ENCODE data around the gene REST.
A peak's percentile ranks its signal among the peaks of the same experiment; 100 is the strongest.
"Not testable (repeated sequence)": the region's sequence is repeated elsewhere in the genome, so short reads cannot be mapped to it uniquely, and the experiment has no call there.

REST gene

DNA sequence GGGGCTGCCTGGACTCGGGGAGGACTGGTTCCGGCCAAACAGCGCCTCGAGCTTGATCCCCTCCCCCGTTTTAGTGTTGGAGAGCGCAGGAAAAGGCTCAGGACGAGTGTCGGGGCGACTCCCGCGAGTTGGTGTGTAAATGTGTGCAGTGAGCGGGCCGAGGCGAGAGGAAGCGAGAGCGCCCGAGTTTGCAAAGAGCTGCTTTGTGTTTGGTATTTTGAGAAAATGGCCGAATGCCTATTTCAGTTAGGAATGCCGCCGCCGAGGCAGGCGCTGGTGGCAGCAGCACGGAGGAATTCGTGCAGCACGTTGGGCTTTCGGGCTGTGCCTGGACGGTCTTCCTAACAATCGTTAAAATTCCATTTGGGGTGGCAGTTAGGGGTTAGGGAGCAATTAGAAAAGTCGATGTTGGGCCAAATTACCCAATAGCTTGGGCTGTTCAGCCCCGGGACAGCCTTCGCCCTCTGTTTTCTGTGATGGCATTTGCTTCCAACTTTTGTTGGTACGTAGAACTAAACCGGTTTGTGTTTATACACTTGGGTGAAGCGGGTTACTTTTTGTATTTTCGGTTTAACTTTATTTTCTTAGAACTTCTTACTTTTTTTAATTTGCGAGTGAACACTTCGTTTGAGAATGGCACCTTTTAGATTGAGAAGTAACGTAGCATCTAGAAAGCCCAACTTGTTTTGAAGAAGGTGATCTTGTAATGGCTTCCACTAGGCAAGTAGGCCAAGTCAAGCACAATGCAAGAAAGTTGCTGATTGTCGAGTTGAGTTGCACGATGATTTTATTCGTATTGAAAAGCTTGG lies 1.6 kb downstream of the REST start:
- DNase-seq, result peak in 2 of 3 donors; percentile 67

DNA sequence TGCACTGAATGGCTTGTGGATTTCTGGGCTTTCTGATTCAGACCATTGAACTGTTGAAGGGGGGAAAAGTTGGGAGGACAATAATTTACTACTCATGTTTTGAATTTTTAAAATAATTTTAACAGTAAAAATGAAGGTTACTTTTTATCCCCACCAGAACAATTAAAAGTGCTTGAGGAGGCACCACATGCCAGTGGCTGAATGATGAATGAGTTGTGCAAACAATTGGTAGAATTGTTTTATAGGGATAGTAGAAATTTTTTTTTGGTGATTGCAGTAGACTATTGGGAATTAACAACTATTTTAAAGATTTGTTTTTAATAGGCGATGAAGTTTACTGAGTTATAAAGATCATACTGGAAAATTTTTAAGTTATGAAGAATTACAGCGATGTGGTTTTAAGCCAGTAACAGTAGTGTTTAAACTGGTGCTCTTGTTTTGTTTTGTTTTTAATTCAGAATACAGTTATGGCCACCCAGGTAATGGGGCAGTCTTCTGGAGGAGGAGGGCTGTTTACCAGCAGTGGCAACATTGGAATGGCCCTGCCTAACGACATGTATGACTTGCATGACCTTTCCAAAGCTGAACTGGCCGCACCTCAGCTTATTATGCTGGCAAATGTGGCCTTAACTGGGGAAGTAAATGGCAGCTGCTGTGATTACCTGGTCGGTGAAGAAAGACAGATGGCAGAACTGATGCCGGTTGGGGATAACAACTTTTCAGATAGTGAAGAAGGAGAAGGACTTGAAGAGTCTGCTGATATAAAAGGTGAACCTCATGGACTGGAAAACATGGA lies 2.7 kb downstream of the REST start:
- peak in 2 of 3 donors; percentile 4 to 9 for DNase-seq

DNA sequence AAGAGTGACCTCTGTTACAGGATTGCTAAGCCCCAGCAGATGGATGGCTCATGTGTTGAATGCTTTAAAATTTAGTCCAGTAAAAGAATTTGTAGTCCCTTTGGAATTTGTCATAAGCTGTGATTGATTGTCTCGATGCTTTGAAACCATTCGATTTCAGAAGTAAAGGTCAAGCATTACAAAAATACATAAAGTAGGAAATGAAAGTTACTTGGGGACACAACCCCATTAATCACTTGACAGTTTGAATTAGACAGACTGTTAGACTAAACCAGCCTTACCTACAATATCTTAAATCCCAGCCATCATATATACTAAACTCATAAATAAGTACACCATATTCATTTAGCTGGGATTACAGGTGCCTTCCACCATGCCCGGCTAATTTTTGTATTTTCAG lies 6.6 kb downstream of the REST start:
- DNase-seq, result no peak

DNA sequence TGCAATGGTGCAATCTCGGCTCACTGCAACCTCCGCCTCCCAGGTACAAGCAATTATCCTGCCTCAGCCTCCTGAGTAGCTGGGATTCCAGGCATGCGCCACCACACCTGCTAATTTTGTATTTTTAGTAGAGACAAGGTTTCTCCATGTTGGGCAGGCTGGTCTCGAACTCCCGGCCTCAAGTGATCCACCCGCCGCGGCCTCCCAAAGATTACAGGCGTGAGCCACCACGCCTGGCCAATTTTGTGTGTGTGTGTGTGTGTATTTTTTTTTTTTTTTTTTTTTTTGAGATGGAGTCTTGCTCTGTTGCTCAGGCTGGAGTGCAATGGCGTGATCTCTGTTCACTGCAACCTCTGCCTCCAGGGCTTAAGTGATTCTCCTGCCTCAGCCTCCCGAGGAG lies 7.3 kb downstream of the REST start:
- DNase-seq, result not testable (repeated sequence)

DNA sequence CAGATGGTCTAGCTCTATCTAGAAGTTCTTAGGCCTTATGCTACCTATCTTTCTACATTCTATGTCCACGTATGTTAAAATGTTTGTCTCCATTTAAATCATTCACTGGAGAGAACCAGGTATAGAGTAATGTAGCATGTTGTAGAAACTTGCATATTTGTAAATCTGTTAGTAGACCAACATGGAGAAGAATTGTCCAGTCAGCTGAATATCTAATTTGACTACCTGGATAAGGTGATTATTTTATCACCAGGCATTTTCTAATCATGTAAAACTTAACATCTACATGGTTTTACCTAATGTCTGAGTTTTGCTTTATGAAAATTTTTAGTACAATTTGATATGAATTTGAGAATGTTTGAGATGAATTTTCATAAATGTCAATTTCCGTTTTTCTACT lies 19.5 kb downstream of the REST start:
- no peak for DNase-seq

DNA sequence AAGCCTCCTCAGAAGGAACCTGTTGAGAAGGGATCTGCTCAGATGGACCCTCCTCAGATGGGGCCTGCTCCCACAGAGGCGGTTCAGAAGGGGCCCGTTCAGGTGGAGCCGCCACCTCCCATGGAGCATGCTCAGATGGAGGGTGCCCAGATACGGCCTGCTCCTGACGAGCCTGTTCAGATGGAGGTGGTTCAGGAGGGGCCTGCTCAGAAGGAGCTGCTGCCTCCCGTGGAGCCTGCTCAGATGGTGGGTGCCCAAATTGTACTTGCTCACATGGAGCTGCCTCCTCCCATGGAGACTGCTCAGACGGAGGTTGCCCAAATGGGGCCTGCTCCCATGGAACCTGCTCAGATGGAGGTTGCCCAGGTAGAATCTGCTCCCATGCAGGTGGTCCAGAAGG lies 22.9 kb downstream of the REST start:
- DNase-seq, result no peak

DNA sequence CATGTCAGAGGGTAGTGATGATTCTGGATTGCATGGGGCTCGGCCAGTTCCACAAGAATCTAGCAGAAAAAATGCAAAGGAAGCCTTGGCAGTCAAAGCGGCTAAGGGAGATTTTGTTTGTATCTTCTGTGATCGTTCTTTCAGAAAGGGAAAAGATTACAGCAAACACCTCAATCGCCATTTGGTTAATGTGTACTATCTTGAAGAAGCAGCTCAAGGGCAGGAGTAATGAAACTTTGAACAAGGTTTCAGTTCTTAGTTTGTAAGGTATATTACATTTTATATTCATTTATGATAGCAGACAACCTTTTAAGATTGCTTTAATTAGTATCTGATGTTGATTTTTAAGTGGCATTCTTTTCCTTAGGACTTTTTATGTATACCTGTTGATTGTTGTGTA lies 24.2 kb downstream of the REST start:
- no peak for DNase-seq

DNA sequence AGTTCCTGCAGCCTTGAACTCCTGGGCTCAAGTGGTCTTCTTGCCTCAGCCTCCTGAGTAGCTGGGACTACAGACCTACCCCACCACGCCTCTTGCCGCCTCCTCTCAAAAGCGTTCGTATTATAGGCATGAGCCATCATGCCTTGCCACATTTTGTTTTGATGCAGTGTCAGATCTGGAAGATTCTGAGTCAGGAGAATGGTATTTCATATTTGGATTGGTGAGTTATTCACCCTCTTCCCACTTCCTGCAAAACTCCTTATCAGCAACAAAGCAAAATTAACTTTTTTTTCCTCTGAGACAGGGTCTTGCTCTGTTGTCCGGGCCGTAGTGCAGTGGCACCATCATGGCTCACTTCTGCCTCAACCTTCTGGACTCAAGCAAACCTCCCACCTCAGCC lies 29.6 kb downstream of the REST start:
- DNase-seq, result no peak

DNA sequence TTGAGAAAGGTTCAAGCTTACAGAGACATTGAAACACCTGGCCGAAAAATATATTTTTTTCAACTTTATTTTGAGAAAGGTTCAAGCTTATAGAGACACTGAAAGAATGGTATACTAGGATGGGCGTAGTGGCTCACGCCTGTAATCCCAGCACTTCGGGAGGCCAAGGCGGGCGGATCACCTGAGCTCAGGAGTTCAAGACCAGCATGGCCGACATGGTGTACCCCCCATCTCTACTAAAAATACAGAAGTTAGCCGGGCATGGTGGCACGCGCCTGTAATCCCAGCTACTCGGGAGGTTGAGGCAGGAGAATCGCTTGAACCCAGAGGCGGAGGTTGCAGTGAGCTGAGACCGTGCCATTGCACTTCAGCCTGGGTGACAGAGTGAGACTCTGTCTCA lies 32.1 kb downstream of the REST start:
- not testable (repeated sequence) for DNase-seq

DNA sequence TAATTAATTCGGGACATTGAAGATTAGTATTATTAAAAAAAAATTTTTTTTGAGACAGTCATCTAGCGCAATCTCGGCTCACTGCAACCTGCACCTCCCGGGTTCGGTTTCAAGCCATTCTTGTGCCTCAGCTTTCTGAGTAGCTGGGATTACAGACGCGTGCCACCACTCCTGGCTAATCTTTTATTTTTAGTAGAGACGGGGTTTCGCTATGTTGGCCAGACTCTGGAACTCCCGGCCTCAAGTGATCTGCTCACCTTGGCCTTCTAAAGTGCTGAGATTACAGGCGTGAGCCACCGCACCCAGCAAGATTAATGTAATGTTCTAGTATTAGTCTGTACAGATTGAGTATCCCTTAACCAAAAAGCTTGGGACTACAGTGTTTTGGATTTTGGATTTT lies 32.7 kb downstream of the REST start:
- no peak for DNase-seq

DNA sequence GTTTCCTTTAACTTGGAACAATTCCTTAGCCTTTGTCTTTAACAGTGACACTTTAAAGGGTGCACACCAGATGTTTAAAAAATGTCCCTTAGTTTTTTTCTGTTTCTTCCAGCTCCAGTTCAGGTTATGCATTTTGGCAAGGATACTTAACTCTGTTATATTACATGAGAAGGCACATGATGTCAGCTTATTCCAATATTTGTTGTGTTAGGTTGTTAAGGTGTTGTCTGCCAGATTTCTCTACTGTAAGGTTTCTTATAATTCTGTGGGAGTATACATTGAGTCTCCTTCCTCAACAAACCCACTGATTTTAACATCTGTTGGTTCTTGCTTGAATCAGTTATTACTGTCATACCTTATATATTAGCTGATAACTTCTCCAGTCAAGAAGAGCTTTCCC lies 33.3 kb downstream of the REST start:
- no peak for DNase-seq

DNA sequence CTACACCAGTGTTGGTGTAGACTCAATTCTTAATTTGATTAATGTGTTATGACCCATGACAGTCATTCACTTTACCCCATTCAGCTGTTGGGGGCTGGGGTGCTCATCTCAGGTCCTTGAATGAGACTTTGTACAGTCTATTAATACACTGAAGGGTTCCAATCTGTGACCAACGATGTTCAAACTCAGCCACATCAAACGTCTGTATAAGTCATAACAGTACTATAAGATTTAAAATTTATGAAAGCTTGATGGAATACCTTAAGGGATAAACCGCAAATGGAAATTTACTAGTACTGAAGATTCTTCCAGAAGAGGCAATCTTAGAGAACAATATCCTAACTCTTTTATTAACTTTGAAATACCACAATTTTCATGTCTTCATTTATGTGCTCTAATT lies 33.7 kb downstream of the REST start:
- DNase-seq, result no peak

DNA sequence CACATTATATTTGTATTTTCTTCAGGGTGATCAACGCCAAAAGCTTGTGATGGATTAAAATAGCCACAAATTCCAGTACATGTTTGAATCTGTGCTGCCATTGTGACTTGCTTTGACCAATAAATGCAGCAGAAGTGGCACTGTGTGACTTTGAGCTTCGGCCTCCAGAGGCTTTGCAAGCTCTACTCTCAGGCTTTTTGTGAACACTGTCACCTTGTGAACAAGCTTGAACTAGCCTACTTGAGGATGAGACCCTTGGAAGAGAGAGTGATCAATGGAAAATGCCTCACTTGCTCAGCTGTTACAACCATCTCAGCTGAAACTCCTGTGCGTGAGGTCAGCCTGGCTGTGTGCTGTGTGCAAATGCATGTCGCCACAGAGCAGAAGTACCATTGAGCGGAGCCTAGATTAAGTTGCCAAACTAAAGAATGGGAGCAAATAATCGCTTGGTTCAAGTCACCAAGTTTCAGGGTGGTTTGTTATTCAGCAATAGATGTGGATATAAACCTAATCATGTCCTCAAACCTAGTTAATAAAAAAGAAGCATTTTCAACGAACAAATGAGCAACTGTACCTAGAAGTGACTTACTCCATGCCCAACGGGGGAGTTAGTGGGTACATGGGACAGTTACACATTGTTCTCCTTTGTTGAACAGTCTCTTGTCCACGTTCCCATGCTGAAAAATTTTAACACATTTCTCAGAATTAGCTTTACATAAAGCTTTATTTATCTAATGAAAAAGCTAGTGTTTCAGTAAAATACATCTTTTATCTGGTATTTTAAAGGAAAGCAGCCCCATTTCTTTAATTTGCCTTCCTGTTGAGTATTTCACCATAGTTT lies 46.2 kb downstream of the REST start:
- DNase-seq, result no peak

DNA sequence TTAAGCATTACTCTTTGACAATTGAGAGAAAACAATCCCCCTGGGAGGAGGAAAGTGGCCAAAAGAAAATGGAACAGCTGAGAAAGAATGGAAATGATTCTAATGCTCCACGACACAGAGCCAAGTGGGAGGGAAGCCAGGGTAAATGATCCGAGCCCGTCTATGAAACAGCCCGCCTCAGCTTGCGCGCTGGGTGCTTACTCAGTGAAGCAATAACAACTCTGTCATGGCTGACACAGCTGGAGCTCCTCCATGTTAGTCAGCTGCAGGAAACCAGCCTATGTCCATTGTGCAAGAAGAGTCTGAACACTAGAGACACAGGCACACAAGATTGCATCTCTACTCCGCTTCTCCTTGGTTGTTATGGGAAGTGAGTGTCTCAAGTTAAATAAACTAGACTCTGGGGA lies 50.4 kb downstream of the REST start:
- peak; percentile 87 to 93 (median 89) for DNase-seq

DNA sequence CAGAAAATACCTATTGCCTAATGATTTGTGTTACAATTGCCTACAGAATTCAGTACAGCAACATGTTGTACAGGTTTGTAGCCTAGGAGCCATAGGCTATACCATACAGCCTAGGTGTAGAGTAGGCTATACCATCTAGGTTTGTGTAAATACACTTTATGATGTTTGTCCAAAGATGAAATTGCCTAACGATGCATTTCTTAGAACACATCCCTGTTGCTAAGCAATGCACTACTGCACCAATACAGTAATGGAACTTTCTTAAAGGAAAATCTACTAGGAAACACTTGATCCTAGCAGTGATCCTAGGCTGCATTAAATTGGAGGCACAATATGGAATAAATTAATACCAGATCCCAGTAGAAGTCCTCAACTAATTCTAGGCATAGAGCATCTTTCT lies 51.4 kb downstream of the REST start:
- no peak for DNase-seq

DNA sequence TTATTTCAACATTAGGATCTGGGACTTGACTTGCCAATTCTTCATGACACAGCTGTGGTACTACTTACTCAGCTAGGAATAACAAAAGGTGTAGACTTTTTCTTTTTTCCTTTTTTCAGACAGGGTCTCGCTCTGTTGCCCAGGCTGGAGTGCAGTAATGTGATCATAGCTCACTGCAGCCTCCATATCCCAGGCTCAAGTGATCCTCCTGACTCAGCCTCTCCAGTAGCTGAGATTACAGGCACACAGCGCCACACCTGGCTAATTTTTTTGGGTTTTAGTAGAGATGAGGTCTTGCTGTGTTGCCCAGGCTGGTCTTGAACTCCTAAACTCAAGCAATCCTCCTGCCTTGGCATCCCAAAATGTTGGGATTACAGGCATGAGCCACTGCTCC lies 53.4 kb downstream of the REST start:
- DNase-seq, result no peak

DNA sequence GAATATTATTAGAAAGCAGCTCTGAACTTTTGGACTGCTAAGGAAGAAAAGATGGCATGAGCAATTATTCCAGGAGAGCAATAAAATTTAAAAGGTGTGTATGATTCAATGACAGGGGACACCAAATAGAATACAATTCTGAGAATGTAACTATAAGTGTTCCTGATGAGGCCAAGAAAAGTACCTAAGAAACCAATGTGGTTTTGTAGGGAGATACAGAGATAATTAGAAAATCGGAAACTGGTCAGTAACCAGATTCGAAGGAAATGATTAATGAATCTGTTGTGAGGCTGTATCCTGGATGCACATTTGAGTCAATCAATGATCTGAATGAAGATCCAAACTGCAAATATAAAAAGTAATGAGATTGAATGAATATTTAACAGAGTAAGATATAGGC lies 63.7 kb downstream of the REST start:
- no peak for DNase-seq

DNA sequence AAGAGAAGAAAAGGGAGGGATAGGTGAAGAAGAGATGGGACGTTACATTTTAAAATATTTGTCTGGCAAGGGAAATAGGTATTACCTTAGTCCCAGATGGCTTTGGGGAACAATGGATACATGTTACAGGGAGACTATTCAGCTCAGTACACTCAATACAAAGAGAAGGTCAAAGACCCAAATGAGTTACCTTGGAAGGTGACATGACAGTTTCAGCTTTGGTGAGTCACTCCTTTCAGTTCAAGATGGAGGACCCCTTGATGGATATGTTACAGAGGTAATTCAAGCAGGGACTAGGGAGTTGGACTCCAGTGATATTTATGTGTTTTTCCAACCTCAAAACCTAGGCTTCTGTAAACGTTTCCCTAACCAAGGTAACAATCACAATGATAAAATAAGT lies 64.7 kb downstream of the REST start:
- DNase-seq, result no peak

DNA sequence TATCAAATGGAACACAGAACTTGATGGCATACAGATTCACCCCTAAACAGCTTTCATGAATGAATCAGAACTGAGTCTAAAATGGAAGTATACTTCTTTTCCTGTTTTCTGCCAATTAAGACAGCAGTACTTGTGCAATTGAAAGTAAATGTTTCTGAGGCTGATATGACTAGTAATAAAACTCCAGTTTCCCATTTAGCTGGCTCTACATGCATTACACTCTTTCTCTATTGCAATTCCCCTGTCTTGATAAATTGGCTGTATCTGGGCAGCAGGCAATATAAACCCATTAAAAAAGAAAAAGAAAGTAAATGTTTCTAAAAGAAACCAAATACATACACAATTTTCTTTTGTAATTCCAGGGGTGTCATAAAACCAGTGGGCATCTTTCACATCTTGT lies 65.1 kb downstream of the REST start:
- DNase-seq, result peak in 1 of 3 donors; percentile 19

DNA sequence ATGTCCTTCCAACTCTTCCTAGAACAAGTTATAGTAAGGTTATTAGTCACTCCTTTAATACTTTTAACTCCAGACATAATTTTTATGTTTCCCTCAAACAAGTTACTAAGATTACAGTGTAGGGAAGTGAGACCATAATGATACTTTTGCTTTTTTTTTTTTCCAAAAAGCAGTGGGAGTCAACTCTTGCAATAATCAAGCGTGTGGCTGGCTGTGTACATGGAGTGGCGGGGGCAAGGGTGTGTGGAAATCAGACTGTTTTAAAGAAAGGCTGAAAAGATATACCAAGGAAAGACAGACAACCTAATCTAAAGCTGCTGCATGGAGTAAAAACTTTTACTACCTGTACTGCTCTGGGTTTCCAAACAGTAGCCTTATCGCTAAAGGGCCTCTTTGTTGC lies 65.6 kb downstream of the REST start:
- DNase-seq, result peak; percentile 28 to 36 (median 33)

DNA sequence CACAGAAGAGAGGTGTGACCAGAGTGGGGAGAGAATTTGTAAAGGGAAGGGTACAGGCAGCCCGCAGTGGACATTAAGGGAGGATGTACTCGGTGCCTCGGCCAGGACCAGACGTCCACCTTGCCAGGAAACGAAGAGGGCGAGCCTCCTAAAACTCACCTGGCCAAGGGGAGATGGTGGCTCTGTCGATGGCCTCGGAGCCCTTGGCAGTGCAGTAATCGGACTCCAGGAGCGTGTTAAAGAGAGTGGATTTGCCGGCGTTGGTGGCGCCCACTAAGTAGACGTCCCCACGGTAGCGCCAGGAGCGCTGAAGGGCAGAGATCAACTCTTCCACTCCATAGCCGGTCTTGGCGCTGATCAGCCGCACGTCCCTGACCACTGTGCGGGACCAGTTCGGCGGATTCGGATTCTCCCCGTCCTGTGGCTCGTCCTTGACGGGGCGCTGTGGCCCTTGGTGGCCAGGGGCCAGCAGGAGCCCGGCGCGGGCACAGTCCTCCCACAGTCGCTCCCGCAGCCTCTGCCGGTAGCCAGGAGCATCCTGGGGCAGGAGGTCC lies 68.7 kb downstream of the REST start:
- peak; percentile 15 to 31 (median 30) for DNase-seq

DNA sequence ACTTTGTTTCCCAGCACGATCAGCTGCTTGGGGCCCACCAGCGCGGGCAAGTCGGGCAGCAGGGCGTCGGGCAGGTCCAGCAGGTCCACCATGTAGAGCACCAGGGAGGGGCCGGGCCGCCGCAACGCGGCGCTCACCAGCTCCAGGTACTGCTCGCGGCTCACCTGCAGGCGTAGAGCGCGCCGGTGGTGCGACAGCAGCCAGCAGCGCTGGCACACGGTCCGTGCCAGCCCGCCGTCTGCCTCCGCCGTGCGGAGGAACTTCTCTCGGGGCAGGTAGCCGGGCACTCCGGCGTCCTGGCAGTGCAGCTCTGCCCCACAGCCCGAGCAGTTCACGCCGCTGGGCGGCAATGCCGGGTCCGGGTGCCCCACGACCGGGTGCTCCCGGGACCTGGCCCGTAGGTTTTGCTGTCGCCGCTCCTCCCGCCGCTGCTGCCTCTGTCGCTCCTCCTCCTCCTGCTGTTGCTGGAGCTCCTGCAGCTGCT lies 69.2 kb downstream of the REST start:
- peak in 2 of 3 donors; percentile 45 to 66 for DNase-seq
